Colonic mucosa (tissue), 4 donors: ENCODE results near the gene ORAI2. TPM values are rescaled to one million over a fixed set of nuclear protein-coding genes. Genes with fewer than 3 reads are reported as not detected.

Source experiments
- DNase-seq: peaks from one replicate; pipeline ENCODE4 v3.0.0-alpha.2; 2020
- H3K27ac ChIP-seq: fragments of 200-600 bp; one replicate; pipeline ENCODE4 v1.8.0; 2021
- H3K27me3 ChIP-seq: fragments of 200-600 bp; one replicate; pipeline ENCODE4 v1.8.0; 2021
- H3K36me3 ChIP-seq: fragments of 200-600 bp; one replicate; pipeline ENCODE4 v1.8.0; 2021
- H3K4me1 ChIP-seq: fragments of 200-600 bp; one replicate; pipeline ENCODE4 v1.8.0; 2021; ENCODE audit warnings: mild to moderate bottlenecking
- H3K4me3 ChIP-seq: fragments of 200-600 bp; one replicate; pipeline ENCODE4 v1.8.0; 2021
- H3K9ac ChIP-seq, 2 donors: one replicate each; pipeline ENCODE4 v1.7.0; 2013; ENCODE audit warnings: control low read depth in 2 of 2, low read depth in 2 of 2, low read length in 2 of 2
- H3K9me3 ChIP-seq: fragments of 200-600 bp; one replicate; pipeline ENCODE4 v1.8.0; 2021
- CTCF ChIP-seq: fragments of 200-600 bp; IDR thresholded peaks from one replicate; pipeline ENCODE4 v1.8.0; 2022; ENCODE audit warnings: antibody characterized with exemption, mild to moderate bottlenecking
- intact Hi-C: fragments of 100-400 bp; cut with DNase I; formaldehyde crosslinking; loops from one replicate; pipeline ENCODE4 v1.14.1; 2022
- total RNA-seq, 2 donors: library from RNA; stranded (reverse); fragmentation: NEBNext Ultra II Directional in 1 of 2; extraction: Animal tissue kit (Norgen Biotek cat#: 25700) in 1 of 2; gene quantifications; one replicate each; pipeline ENCODE4 v1.2.1, GENCODE V29; 2021
- donor health status: healthy.
- donor health status: DM: no; HTN: no; CAD: no.
- donor health status: DM: no; HTN: no; CAD: no.

Gene ORAI2
- total RNA-seq, 2 donors from 2014 or later: 3.3 to 5.5 TPM

DNA sequence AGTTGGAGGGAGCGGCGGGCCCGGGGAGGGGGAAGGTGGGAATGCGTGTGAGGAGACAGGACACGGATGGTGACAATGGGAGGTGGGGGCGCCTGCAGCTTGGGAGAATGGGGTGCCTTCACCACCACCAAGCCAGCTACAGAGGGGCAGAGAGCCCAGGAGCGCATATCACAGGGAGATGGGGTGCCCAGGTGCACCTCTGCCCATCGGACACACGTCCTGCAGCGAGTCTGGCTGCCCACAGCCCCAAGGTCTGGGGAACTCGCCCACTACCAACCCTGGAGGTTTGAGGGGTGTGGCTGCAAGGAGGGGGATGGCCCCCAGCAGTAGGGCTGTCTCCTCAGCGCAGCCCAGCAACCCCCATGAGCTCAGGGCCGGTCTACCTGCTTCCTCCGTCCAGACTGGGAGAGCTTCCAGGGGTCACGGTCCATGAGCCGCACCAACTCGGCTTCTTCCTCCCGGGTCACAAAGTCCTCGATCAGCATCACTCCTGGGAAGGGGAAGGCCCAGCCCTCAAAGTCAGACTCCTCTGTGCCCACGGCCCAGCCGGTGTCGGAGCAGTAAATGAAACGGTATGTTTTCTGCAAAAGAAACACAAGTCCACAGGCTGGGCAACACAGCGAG, 26.0 kb downstream of the ORAI2 start:
- no peaks in the 10 kb centered on the region for H3K36me3 ChIP-seq
- H3K27ac ChIP-seq: no peak overlapping the region
- H3K9me3 ChIP-seq: no peaks in the 10 kb centered on the region
- intact Hi-C loops: no loop called here
- no peaks in the 10 kb centered on the region for H3K27me3 ChIP-seq
- no peak for DNase-seq
- TF ChIP-seq CTCF: no peak
- H3K4me3 ChIP-seq: no peak overlapping the region
- no peak overlapping the region for H3K9ac ChIP-seq
- H3K4me1 ChIP-seq: peaks cover 6% of the 10 kb centered on the region

DNA sequence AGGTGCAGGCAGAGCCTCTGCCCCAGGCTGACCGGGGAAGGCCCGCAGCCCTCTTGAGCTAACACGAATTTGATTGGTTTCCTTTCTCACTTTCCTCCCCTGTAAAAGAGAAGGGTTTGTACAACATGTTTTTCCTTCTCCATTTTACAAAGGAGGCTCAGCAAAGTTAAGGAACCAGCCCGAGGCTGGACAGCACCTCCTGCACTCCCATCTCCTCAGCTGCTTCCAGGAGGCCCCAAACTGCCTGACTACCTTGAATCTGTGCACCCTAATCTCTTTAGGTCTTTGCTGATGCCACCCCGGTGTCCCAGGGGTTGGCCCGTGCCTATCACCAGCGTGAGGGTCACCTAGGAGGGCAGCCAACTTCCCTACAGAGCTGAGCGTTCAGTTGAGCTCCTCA, 27.1 kb downstream of the ORAI2 start:
- Histone ChIP-seq H3K4me1 (peaks cover 6% of the 10 kb centered on the region), H3K27ac (no peak overlapping the region), H3K27me3 (no peaks in the 10 kb centered on the region), H3K36me3 (no peaks in the 10 kb centered on the region), H3K9me3 (no peaks in the 10 kb centered on the region), H3K4me3 (no peak overlapping the region), H3K9ac (no peak overlapping the region)
- intact Hi-C loops: loop anchor here (10.0 kb wide), 1 partner anchor 56 kb away; no protein-coding TSS in a partner anchor
- no peak for TF ChIP-seq CTCF
- no peak for DNase-seq

DNA sequence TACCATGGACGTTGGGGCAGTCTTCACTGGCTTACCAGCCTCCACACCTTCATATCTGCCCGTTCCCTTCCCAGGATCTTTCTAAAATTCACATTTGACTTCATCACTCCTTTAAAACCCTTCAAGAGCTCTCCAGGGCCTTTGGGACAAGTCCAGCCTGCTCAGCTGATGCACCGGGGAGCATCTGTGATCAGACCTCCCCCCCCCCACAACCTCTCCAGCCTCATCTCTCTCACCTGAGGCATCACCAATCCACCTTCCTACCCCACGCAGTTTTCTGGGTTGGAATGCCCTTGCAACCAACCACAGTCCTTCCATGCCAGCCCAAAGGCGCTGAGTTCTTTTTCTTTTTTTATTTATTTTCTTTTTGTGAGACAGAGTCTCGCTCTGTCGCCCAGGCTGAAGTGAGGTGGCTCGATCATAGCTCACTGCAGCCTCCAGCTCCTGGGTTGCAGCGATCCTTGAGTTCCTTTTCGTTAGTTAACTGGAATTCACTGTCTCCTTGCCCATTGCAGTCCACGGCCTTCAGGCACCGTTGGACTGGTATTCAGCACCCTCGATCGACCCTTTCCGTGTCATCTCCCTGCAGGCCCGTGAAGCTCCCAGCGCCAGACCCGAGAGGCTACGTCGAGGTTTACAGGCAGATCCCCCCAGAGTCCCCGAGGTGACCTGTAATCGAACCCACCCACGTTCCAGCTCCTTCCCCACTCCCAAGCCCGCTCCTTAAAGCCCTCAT, 30.6 kb downstream of the ORAI2 start:
- DNase-seq: no peak
- H3K27ac ChIP-seq: no peak overlapping the region
- peak overlapping the region; percentile 86 to 97 for H3K9ac ChIP-seq
- H3K9me3 ChIP-seq: no peaks in the 10 kb centered on the region
- intact Hi-C loops: loop anchor here (10.0 kb wide), 1 partner anchor 59 kb away; no protein-coding TSS in a partner anchor
- no peaks in the 10 kb centered on the region for H3K27me3 ChIP-seq
- H3K36me3 ChIP-seq: peaks cover 4% of the 10 kb centered on the region
- H3K4me1 ChIP-seq: peaks cover 11% of the 10 kb centered on the region
- no peak for TF ChIP-seq CTCF
- peak overlapping the region; percentile 100 for H3K4me3 ChIP-seq

GRCh38 chr7:102464577-102465280, 31.4 kb downstream of the ORAI2 start, which contains the start of the genes ALKBH4 and LRWD1:
Gene ALKBH4 (minus strand): TSS chr7:102464863. CDS start chr7:102464836, 27 bp downstream.
Gene LRWD1 (plus strand): TSS chr7:102464984. CDS start chr7:102465081, 97 bp downstream.
- no peak for TF ChIP-seq CTCF
- Histone ChIP-seq H3K36me3 (peaks cover 4% of the 10 kb centered on the region), H3K27ac (no peak within 1 kb of the TSS), H3K27me3 (no peaks in the 10 kb centered on the region), H3K4me1 (peaks cover 11% of the 10 kb centered on the region), H3K4me3 (peak within 1 kb of the TSS; percentile 100), H3K9me3 (no peaks in the 10 kb centered on the region), H3K9ac (peak within 1 kb of the TSS; percentile 86 to 97)
- DNase-seq: peak; percentile 94
- intact Hi-C loops: loop anchor here (10.0 kb wide), 1 partner anchor 60 kb away; no protein-coding TSS in a partner anchor

DNA sequence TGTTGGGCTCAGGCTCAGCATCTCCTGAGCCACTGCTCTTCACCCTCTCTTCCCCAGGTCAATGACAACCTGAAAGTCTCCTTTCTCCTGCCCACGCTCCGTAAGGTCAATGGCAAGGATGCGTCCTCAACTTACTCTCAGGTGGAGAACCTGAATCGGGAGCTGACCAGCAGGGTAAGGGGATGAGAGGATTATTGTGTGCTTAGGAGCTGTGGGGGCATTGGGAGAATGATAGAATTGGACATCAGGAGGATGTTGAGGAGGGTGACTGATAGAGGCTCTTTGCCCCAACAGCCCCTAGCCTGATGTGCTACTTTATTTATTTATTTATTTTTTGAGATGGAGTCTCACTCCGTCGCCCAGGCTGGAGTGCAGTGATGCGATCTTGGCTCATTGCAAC, 32.7 kb downstream of the ORAI2 start:
- TF ChIP-seq CTCF: no peak
- H3K36me3 ChIP-seq: peaks cover 4% of the 10 kb centered on the region
- H3K9me3 ChIP-seq: no peaks in the 10 kb centered on the region
- H3K27ac ChIP-seq: no peak overlapping the region
- intact Hi-C loops: loop anchor here (10.0 kb wide), 1 partner anchor 61 kb away; no protein-coding TSS in a partner anchor
- H3K4me3 ChIP-seq: peak overlapping the region; percentile 100
- DNase-seq: no peak
- H3K9ac ChIP-seq: no peak overlapping the region
- peaks cover 11% of the 10 kb centered on the region for H3K4me1 ChIP-seq
- H3K27me3 ChIP-seq: no peaks in the 10 kb centered on the region
